DLD1 (cell line): ENCODE results near the gene CYTH2.

Experiments
- in situ Hi-C: cut with HindIII; loops from 2 replicates; pipeline ENCODE4 v1.10.0; 2017; ENCODE audit warnings: low sequenced_read_pairs

CYTH2 gene

GRCh38 chr19:48451624-48452023, 17.5 kb upstream of the CYTH2 start:
- in situ Hi-C loops = no loop called here

- in situ Hi-C loops = no loop called here
These were observed 16.6 kb upstream of the CYTH2 start for GRCh38 chr19:48452289-48453190.

GRCh38 chr19:48454150-48454730, 14.9 kb upstream of the CYTH2 start:
- in situ Hi-C loops = no loop called here

- in situ Hi-C loops = no loop called here
These were observed 13.8 kb upstream of the CYTH2 start, which contains the start of gene KCNJ14 for GRCh38 chr19:48455171-48455907. Gene KCNJ14, plus strand, starts transcription at chr19:48455574. Its CDS starts 6,151 bp downstream, at chr19:48461725.

- in situ Hi-C loops = no loop called here
These were observed 13.1 kb upstream of the CYTH2 start for GRCh38 chr19:48455908-48456562.

GRCh38 chr19:48456864-48457263, 12.3 kb upstream of the CYTH2 start:
- in situ Hi-C loops = no loop called here

- in situ Hi-C loops = no loop called here
These were observed 11.2 kb upstream of the CYTH2 start for GRCh38 chr19:48458016-48458415.

GRCh38 chr19:48461651-48461981, 7.6 kb upstream of the CYTH2 start:
- in situ Hi-C loops = no loop called here

GRCh38 chr19:48461982-48462655, 7.0 kb upstream of the CYTH2 start:
- in situ Hi-C loops = no loop called here

GRCh38 chr19:48465215-48465614, 4.0 kb upstream of the CYTH2 start:
- in situ Hi-C loops = no loop called here

- in situ Hi-C loops = no loop called here
These were observed 2.4 kb upstream of the CYTH2 start for GRCh38 chr19:48466561-48467325.

- in situ Hi-C loops = no loop called here
These were observed 339 bp upstream of the CYTH2 start for GRCh38 chr19:48468772-48469288.

GRCh38 chr19:48469934-48470680, 938 bp downstream of the CYTH2 start:
- in situ Hi-C loops = no loop called here

- in situ Hi-C loops = no loop called here
These were observed 1.7 kb downstream of the CYTH2 start for GRCh38 chr19:48470856-48471255.

- in situ Hi-C loops = no loop called here
These were observed 2.7 kb downstream of the CYTH2 start for GRCh38 chr19:48471836-48472235.

- in situ Hi-C loops = no loop called here
These were observed 4.2 kb downstream of the CYTH2 start for GRCh38 chr19:48473161-48473966.

GRCh38 chr19:48474084-48474592, 5.0 kb downstream of the CYTH2 start:
- in situ Hi-C loops = no loop called here
